Lower leg skin (tissue), 4 donors: ENCODE measurements around the gene ATP2B3. TPM values are rescaled to one million over a fixed set of nuclear protein-coding genes. Genes with fewer than 3 reads are reported as not detected.

ENCODE experiments used
- DNase-seq, 2 donors: peaks; one replicate each; pipeline ENCODE4 v3.0.0-alpha.2; 2019; ENCODE audit warnings: low spot score in 2 of 2
- H3K4me3 ChIP-seq: fragments of 200-600 bp; sonication (generic); 2 replicates; pipeline ENCODE4 v1.5.1; 2017; ENCODE audit warnings: mild to moderate bottlenecking, low read depth; ENCODE audit not compliant: poor library complexity, severe bottlenecking
- POLR2A ChIP-seq, 2 donors: fragments of 450-650 bp; IDR thresholded peaks; one replicate each; pipeline ENCODE4 v1.6.1; 2016 to 2017; ENCODE audit warnings: antibody characterized with exemption in 2 of 2, mild to moderate bottlenecking in 1 of 2, moderate library complexity in 1 of 2
- whole genome bisulfite sequencing, 2 donors: methylation state at CpG; one replicate each; pipeline ENCODE4 v1.1.5; 2018; 5-methylcytosine and 5-hydroxymethylcytosine counted together
- intact Hi-C: fragments of 100-400 bp; cut with DNase I; formaldehyde crosslinking; loops from one replicate; pipeline ENCODE4 v1.15.0; 2023; ENCODE audit warnings: low total_unique reads
- total RNA-seq, 4 donors: library from RNA; depleted of rRNA; stranded (reverse); fragments of >200 nt; gene quantifications; one replicate each; pipeline ENCODE4 v1.1.0, GENCODE V29; 2016
- TF ChIP-seq, protein P1 (sequence below), 3 donors: fragments of 450-650 bp; IDR thresholded peaks; one replicate each; pipeline ENCODE4 v1.5.1; 2016; ENCODE audit warnings: antibody characterized with exemption in 3 of 3, mild to moderate bottlenecking in 3 of 3, moderate library complexity in 2 of 3

ATP2B3 gene
- total RNA-seq, 4 donors from 2014 or later = 0.07 TPM; not detected in 3

DNA sequence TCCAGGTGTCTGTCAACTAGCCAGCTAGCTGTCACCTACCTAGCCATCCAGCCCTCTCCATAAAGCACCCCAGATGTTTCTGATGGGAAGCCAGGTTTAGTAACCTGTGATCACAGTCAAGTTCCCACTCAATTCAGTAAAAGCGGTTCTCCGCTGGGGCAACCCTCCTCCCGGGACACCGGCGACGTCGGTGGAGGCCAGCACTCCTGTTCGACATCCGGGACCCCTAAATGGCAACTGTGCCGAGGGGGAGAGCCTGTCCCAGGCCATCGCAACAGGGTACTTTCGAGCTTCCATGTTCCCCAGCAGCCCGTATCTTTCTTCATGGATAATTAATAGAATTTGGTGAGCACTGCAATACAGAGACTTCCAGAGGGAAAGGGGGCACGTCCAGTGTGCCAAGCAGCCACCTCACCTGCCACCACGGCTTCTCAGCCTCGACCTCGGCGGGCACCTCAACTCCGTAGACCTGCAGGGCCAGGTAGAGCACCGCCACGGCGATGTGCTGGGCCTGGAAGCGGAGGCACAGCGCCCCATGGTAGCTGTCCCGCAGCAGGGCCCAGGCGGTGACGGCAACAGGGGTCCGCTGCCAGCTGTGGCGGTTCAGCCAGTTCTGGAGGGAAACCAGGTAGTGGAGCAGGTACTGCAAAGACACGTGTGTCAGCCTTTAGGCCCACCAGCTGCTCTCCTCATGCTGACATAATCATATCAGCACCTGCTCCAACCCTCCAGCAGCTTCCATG is 74.8 kb downstream of the ATP2B3 start:
- no peak for DNase-seq
- no peak for TF ChIP-seq POLR2A (IDR thresholded peaks at IDR 0.05)
- TF ChIP-seq, protein P1, sequence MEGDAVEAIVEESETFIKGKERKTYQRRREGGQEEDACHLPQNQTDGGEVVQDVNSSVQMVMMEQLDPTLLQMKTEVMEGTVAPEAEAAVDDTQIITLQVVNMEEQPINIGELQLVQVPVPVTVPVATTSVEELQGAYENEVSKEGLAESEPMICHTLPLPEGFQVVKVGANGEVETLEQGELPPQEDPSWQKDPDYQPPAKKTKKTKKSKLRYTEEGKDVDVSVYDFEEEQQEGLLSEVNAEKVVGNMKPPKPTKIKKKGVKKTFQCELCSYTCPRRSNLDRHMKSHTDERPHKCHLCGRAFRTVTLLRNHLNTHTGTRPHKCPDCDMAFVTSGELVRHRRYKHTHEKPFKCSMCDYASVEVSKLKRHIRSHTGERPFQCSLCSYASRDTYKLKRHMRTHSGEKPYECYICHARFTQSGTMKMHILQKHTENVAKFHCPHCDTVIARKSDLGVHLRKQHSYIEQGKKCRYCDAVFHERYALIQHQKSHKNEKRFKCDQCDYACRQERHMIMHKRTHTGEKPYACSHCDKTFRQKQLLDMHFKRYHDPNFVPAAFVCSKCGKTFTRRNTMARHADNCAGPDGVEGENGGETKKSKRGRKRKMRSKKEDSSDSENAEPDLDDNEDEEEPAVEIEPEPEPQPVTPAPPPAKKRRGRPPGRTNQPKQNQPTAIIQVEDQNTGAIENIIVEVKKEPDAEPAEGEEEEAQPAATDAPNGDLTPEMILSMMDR (IDR thresholded peaks at IDR 0.05) = no peak
- WGBS, 2 donors = 90 to 99% methylated on average over 25 to 30 of the region's 30 CpGs
- intact Hi-C loops = no loop called here
- H3K4me3 ChIP-seq = no peak overlapping the region

DNA sequence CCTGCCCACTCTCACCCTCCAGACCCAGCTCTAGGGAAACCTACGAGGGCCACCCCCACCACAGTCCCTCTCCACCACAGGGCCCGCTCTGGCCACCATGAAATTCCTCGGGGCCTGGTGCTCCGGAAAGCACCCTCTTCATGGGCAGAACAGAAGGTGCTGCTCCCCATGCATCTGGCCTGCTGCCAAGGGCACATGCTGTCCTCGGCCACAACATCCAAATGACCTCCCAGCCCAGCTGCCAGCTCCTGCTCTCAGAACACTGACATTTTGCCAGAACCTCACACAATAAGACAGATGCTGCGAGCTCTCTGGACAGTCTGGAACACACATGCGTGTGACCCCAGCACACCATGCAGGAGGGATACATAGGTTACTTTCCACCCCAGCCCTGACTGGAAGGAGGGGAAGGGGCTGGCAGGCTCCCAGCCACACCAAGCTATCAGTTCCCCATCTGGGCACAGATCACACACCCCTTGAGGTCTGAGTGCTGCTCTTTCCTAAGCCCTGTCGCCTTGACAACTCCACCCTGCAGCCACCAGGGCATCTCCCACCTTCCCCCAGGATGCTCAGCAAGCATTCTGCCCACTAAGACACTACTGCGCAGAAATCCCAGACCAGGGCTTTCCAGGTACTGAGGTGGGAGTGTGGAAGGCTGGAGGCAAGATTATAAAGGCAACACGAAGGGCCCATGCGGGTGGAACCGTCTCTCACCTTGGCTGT is 75.7 kb downstream of the ATP2B3 start:
- 86 to 88% methylated on average over 4 to 10 of the region's 12 CpGs for WGBS, 2 donors
- no peak for TF ChIP-seq POLR2A (IDR thresholded peaks at IDR 0.05)
- TF ChIP-seq, protein P1 (IDR thresholded peaks at IDR 0.05) = no peak
- intact Hi-C loops = no loop called here
- no peak overlapping the region for H3K4me3 ChIP-seq
- no peak for DNase-seq

DNA sequence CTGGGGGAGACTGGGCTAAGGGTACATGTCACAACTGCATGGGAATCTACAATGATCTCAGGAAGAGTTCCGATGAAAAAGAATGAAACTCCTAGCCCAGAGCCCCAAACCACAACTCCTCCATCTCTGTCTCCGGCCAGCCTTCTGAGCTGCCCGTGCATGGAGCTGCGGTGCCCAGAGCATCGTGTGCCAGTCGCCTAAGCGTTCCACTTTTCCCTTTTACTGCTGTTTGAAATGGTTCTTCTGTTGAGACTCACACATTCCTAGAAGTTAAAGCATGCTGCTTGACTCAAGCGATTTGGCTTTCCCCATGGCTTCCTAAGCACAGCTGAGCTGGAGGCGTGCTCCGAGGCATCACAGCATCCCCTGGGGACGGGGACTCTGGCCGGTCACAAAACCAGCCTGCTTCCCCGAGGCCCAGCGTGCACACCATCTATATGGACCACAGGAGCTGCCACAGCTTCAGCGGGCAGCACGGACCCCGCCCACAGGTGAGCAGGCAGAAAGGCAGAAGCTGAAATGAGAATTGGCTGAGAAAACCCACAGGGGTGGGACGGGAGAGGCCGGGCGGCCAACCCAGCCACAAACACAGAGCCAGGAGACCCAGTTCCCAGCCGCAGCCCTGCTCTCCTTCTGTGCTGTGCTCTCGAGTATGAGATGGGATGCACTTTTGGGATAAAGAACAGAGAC is 76.5 kb downstream of the ATP2B3 start:
- 84 to 98% methylated on average over 13 to 22 of the region's 22 CpGs for WGBS, 2 donors
- DNase-seq = no peak
- intact Hi-C loops = no loop called here
- H3K4me3 ChIP-seq = no peak overlapping the region
- no peak for TF ChIP-seq POLR2A (IDR thresholded peaks at IDR 0.05)
- TF ChIP-seq, protein P1 (IDR thresholded peaks at IDR 0.05) = no peak

DNA sequence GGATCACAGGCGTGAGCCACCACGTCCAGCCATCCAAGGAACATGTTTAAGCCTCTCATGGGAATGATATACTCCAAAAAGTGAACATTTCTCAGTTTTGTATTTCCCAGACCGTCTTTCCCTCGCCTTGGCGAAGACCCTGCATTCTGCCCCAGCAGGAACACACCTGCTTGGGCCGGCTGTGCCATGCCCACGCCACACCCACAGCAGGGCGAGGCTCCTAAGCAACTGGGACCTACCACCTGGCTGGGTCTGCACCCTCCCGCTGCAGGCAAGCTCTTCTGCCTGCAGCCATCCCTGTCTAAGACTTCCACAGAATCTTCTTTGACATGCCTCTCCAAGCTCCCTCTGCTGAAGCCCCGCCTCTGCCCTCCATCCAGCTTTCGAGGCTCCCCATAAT is 77.9 kb downstream of the ATP2B3 start:
- DNase-seq = no peak
- no peak overlapping the region for H3K4me3 ChIP-seq
- TF ChIP-seq, protein P1 (IDR thresholded peaks at IDR 0.05) = no peak
- no peak for TF ChIP-seq POLR2A (IDR thresholded peaks at IDR 0.05)
- WGBS, 2 donors = 78 to 79% methylated on average over 10 to 11 of the region's 11 CpGs
- intact Hi-C loops = no loop called here

DNA sequence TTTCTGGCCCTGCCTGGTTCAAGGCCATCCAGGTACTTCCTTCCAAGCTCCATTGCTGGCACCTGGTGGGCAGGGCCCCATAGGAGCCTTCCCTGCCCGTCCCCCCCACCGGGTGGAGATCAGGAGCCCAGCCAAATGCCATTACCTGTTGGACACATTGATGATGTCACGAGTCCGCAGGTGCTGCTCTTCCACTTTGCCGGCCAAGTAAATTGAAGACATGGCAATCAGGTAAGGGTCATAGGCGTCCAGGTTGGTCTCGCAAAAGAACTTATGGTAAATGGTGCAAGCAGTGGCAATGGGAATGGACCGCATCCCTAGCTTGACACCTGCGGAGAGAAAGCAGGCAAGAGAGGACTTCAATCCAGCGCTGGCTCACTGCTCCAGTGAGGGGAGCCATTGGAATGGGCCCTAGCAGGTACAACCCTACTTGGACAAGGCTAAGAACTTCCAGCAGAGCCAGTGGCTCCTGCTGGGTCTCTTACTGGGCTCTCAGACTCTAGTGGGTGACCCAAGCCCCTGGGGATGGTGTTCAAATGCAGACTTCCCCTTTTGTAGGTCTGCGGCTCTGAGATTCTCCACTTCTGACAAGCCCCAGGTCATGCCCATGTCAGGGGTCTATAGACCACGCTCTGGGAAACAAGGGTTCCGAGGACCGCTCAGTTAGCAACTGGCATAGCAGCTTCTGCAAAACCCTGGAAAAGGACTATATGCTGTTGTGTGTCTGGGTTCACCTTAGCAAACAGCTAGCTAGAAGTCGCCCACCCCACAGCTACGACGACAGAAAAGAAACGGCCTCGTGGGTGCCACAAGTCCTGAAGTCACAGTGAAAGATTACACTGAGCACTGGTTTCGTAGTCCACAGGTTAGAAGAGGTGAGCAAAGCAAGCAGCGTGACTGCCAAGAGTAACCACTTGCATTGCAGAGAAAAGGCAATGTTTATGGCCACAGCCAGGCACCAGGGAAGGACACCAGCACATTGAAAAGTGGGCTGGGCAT is 78.7 kb downstream of the ATP2B3 start:
- no peak for TF ChIP-seq POLR2A (IDR thresholded peaks at IDR 0.05)
- TF ChIP-seq, protein P1 (IDR thresholded peaks at IDR 0.05) = no peak
- no peak overlapping the region for H3K4me3 ChIP-seq
- no peak for DNase-seq
- intact Hi-C loops = no loop called here
- WGBS, 2 donors = 90 to 93% methylated on average over 18 to 21 of the region's 21 CpGs
